HG03135 (cell line): ENCODE data around the gene ABL2.

Source experiments
- ATAC-seq: cut with Tn5 transposase; IDR thresholded peaks from one replicate; pipeline ENCODE4 v1.9.1; 2021; ENCODE audit warnings: mild to moderate bottlenecking, moderate library complexity; ENCODE audit not compliant: unreplicated experiment

The ABL2 gene

DNA sequence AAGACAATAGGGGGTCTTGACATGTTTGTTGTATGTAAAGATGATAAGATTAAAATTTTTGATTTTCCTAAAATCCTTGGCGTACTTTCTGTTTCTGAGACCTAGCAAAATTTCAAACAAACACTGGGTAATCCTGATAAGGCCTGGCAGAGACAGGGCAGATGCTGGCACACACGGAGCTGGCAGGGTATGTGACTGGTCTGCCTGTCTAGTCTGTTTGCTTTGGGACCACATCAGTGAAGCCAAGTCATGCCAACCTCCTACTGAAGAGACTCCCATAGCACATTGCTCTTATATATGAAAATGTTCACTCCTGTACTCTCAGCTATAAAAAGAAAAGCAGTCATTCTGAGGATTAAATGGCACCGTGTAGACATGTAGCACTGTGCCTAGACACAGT, 133.6 kb downstream of the ABL2 start:
- no peak for ATAC-seq

DNA sequence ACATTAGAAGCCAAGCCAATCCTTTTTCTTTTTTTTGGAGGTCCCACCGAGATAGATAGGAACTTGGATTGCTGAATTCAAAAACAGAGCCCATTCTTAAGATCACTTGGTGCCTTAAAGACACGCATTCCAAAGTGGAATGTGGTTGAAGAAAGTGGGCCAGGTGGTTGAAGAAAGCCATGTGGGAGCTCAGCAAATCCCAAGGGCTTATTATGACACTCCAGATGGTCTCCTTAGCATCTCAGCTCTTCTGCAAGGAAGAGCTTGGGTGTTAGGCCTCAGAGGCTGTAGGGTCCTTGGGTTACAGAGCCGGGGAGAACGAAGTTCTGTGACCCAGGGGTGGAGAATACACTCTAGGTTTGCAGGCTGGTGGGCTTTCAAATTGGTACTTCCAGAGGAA, 134.1 kb downstream of the ABL2 start:
- ATAC-seq: no peak

DNA sequence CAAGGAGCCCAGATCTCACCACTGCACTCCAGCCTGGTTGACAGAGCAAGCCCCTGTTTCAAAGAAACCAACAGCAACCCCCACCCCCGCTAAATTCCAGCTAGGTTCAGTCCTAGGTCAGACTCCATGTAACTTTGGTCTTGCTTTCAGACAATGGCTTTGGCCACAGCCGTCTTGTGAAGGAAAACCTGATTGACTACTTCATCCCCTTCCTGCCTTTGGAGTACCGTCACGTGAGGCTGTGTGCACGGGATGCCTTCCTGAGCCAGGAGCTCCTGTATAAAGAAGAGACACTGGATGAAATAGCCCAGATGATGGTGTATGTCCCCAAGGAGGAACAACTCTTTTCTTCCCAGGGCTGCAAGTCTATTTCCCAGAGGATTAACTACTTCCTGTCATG, 134.7 kb downstream of the ABL2 start:
- no peak for ATAC-seq

DNA sequence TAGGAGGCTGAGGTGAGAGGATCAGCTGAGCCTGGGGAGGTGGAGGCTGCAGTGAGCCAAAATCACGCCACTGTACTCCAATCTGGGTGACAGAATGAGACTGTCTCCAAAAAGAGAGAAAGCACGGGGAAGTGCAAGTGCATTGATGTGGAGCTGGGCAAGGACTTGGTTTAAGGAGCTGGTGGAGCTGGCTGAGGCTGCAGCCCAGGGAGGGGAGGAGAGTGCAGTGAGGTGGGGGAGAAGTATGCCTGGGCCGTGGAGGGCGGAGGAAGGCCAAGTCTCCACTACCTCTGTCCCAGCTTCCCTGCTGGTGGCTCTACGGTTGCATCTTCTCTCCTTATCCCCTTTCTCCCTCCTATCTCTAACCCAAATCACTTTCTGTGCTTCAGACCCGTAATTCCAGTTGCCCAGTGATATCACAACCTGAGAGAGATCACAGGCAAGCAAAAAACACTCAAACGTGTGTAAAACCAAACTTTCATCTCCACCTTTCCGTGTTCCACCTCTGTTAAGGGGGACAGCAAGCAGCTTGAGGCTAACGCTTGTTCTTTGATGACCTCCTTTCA, 136.5 kb downstream of the ABL2 start:
- ATAC-seq: no peak

DNA sequence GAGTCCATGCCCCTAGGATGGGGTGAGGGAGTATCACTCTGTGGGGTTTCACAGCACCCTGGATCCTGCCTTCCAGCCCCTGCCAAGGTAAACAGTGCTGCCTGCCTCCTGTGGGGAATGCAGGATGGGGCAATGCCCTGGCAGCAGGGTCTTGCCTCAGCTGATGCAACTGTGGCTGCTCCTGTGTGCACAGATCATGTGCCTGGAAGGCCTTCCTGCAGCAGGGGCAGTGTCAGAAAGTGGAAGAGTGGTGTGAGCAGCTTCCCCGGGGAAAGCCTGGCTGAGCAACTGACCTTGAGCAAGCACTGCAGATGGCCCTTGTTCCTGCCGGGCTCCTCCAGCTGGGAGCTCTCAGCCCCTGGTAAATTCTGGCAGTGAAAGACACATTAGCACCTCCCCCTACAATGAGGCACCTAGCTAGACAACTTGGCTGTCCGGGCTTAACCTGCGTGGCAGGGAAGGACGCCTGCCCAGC, 137.7 kb downstream of the ABL2 start:
- ATAC-seq: no peak

DNA sequence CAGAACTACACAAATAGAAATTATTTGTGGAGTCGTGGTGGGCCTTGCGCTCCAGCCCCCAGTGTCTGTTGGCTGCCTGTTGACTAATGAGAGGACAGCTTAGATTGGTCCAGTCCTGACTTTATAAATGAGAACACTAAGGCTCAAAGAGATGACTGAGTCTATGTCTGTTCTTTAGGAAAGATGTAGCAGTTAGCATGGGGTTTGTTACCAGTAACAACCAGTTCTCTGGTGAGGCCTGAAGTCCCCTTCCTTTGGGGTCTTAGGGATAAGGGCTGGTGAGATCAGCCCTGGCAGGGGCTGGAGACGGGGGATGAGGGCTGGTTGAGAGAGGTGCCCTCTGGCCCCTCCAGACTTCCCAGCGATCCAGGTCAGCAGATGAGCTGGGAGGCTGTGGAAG, 138.6 kb downstream of the ABL2 start:
- ATAC-seq: no peak

DNA sequence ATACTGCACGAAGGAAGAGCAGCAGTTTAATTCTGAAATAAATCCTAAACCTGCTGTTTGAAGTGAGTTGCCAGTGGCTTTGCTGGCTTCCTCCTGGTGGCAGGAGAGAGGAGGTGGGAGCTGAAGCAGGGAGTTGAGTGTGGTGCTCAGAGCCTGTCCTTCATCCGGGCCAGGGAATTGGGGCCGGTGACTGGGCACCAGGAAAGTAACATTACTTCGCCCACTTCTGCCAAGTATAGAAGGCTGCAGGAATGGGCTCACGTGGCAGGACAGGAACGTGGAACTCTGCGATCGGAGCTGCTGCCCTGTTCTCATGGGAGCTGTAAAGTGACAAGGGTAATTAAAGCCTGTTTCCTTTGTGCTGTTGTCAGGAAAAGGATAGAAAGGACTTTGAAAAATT, 139.0 kb downstream of the ABL2 start:
- no peak for ATAC-seq

DNA sequence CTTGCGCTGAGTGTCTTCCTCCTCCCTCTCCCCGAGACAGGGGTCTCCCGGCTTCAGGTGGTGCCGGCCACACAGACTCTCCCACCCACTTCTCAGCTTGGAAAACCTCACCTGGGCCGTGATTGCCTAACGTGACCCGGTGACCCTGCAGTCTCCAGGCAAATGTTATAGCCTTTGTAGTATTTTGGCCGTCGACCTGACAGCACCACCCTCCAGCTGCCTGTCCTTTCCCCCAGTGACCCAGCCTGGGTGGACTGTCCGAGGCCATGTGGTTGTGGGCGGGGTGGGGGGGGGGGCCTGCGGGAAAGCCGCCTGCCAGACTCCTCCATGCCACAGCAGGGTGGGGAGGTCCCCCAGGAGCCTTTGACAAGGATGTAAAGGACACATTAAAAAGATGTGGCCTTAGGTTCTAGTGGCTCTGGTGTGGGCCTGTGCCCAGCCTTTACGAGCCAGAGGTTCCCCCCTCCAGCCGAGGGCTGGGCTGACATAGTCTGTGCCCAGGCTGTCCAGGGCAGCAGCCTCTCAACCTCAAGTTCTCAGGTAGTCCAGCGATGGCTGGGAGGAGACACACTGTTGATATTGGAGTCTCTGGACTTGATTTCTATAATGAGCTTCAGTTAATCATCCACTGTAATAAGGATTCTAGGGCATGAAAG, 139.5 kb downstream of the ABL2 start:
- ATAC-seq: no peak

DNA sequence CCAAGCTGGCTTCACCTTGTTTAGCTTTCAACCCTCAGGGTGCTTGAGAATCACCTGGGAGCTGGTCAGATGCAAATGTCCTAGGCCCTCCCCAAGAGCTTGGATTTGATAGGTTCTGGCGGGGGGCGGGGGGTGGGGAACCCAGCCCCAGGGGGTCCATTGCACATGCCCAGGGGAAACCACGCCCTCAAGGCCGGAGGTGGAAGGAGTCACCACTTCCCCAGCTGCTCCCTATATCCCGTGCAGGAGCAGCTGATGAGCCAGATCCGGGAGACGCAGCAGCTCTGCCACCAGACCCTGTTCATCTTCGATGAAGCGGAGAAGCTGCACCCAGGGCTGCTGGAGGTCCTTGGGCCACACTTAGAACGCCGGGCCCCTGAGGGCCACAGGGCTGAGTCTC, 141.8 kb downstream of the ABL2 start:
- no peak for ATAC-seq

DNA sequence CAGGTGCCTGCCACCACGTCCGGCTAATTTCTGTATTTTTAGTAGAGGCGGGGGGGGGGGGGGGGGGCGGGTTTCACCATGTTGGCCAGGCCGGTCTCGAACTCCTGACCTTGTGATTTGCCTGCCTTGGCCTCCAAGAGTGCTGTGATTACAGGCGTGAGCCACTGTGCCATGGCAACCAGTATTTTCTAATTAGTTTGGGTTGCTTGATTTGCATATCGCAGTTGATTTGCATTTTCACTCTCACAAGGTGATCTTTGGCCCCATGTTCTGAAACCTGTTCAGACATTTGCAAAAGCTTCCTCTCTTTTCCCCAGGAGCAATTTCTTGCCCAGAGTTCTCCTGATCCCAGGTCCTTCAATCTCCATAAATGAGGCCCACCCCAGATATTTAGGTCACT, 145.9 kb downstream of the ABL2 start:
- no peak for ATAC-seq

DNA sequence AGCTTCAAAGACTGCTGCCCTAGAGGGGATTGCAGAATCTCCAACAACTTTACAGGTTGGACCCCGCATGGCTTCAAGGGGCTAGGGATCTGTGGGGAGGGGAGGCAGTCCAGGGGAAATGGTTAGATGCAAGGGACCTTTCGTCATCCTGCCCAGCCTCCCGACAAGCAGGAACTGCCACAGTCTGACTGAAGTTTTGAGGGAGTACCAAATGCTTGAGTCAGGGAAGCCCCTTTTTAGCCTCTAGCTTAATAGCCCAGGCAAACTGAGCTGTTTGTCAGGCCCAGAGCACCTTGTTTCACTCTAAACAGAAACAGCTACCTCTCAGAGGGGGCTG, 146.5 kb downstream of the ABL2 start:
- ATAC-seq: no peak

DNA sequence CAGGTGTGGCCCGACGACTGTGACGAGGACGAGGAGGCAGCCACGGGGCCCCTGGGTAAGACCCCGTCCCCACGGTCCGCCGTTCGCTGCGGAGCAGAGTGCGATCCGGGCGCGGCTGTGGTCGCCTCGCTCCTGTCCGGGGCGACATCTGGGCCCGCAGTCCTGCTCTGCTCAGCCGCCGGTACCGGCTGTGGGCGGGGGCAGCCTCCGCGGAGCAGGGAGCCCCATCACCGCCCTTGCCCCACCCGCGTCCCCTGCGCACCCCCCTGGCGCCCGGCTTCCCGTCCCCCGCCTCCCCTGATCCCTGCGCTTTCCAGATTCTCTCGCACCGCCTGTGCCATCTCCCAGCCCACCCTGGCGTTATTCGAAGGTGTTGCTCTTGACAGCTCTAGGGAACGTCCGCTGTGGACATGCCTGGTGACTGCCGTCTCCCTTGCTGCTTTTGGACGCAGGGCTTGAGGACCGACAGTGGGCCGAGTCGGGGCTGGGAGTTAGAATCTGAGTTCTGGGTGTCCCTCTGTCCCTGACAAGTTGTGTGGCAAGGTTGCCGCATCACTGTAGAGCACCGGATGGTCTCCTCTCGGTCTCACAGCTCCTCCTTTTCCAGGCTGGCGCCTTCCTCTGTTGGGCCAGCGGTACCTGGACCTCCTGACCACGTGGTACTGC, 147.0 kb downstream of the ABL2 start:
- ATAC-seq: peak; percentile 19

DNA sequence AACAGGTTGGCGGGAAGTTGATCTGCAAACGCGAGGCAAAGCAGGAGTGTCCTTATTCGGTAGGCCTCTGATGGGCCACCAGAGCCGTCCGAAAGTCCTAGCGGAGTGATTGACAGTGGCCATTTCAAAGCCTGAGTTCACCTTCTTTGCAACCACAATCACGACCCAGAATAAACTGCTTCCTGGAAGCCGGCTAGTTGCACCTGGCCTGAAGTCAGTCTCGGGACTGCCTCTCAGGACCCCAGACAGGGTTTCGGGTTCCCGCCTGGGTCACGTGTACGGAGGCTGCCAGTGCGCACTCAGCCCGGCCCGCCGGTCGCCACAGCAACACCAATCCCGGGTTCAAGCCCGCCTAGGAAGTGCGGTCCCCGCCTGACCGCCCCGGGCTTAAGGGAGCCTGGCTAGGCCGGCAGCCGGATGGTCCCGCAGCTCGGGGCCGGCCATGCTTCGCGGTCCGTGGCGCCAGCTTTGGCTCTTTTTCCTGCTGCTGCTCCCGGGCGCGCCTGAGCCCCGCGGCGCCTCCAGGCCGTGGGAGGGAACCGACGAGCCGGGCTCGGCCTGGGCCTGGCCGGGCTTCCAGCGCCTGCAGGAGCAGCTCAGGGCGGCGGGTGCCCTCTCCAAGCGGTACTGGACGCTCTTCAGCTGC, 147.7 kb downstream of the ABL2 start, which contains the start of gene TOR3A:
TOR3A (plus strand) TSS at position 384 of the 646 bp plus-strand sequence; CDS start at position 443, 59 bp downstream.
- ATAC-seq: peak; percentile 82

DNA sequence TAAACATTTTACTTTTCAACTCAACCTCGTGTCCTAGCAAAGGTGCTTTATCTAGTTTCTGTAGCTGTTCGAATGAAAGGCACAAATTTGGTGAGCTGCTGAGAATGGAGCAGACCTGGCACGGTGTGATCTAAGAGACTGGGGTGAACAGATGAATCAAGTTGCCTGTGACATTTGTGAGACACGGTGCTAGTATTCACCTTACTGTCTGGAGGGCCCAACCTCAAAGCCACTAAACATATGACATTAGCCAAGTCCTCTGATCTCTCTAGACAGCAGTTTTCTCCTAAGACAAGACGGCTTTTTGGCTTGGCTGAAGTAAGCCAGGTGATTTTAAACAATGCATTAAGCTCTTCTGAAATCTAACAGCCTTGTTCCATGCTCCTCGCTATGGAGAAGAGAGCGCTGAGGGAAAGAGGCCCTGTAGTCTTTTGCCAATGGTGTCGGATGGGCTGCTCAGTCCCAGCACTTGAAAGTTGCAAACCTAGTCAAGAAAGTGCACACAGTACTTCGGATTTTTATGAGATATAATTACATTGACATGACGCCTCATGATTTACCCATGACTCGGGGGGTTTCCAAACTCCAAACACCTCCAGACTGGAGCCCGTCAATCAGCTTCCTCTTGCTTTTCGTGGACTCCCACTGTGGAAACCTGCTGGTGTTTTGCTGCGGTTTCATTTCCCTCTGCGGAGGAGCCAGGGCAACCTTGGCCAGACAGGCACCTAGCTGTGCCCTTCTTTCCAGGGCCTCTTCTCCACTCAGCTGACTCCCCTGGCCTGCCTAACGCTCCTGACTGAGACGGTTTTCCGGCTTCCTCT, 148.4 kb downstream of the ABL2 start:
- peak; percentile 7 for ATAC-seq

DNA sequence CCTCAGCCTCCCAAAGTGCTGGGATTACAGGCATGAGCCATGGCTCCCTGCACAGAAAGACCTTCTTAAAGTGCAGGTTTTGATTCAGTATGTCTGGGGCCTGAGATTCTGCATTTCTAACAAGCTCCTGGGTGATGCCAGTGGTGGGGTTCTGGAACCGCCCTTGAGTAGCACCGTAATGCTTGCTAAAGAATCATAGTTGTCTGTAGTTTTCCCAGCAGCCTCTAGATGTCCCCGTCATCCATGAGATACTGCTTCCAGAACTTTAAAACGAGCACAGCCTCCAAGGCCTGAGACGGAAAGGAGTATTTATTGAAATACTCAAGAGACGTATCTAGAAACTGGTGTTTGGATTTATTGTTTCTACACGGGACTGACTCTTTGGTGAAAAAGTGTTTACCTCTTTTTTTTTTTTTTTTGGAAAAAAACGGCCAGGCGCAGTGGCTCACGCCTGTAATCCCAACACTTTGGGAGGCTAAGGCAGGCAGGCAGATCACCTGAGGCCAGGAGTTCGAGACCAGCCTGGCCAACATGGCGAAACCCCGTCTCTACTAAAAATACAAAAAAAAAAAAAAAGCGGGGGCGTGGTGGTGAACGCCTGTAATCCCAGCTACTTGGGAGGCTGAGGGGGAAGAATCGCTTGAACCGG, 150.2 kb downstream of the ABL2 start:
- ATAC-seq: no peak

DNA sequence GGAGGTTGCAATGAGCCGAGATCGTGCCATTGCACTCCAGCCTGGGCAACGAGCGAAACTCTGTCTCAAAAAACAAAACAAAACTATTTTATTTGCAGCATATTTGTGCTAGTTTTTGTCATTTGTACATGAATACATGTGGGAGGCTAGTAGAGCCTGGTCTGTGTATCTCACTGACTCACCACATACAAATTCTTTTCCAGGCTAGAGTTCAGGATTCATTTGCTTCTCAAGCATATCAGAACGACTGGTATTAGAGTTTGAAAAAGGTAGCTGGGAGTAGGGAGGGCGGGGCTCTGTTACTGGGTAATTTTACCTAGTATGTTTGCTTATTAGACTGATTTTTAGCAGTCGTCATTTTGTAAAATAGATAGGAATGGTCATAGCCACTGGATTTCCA, 152.1 kb downstream of the ABL2 start:
- ATAC-seq: no peak

DNA sequence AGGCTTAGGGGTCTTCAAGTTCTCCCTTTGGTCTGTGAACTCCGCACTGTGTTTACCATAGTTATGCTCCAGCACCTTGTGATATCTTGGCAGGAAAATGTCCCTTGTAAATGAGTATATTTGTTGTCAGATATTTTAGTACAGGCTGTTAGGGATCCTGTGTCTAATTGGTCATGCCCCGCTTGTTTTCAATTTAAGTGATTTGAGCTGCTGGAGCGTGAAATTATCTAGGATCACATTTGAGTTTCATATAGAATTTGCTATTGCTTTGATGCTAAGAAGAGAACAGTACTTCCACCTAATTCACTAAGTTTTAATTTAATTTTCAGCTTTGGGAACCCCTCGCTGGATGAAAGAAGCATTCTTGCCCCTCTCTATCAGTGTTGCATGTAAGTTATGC, 163.0 kb downstream of the ABL2 start:
- no peak for ATAC-seq

DNA sequence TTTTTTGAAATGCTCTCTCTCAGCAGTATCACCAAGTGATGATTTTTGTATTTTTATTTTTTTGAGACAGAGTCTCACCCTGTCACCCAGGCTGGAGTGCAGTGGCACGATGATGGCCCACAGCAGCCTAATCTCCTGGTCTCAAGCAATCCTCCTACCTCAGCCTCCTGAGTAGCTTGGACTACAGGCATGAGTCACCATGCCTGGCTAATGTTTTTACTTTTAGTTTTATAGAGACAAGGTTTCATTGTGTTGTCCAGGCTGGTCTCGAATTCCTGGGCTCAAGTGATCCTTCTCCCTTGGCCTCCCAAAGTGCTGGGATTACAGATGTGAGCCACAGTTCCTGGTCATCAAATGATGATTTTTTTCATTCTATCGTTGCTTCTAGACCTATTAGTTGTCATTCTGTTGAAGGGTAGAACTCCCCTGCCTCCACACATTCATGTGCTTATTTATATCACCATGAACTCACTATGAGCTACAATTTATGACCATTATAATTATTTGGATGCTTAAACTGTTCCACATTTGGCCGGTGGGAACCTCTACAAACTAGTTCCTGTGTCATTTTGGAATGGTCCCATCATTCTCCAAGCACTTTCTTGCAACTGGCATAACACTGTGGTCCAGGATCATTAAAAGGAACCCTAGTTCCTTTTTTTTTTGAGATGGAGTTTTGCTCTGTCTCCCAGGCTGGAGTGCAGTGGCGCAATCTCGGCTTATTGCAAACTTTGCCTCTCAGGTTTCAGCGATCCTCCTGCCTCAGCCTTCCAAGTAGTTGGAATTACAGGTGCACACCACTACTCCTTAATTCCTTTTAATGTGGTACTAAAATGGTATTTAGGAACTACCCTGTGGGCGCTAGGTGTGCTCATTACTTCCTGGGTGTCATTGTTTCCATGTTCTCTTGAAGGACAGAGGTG, 167.9 kb downstream of the ABL2 start:
- ATAC-seq: no peak
